HG03460 (cell line): ENCODE measurements around the gene OGFR.

ENCODE experiments used
- ATAC-seq: cut with Tn5 transposase; IDR thresholded peaks from one replicate; pipeline ENCODE4 v1.9.1; 2021; ENCODE audit not compliant: unreplicated experiment

Gene OGFR

DNA sequence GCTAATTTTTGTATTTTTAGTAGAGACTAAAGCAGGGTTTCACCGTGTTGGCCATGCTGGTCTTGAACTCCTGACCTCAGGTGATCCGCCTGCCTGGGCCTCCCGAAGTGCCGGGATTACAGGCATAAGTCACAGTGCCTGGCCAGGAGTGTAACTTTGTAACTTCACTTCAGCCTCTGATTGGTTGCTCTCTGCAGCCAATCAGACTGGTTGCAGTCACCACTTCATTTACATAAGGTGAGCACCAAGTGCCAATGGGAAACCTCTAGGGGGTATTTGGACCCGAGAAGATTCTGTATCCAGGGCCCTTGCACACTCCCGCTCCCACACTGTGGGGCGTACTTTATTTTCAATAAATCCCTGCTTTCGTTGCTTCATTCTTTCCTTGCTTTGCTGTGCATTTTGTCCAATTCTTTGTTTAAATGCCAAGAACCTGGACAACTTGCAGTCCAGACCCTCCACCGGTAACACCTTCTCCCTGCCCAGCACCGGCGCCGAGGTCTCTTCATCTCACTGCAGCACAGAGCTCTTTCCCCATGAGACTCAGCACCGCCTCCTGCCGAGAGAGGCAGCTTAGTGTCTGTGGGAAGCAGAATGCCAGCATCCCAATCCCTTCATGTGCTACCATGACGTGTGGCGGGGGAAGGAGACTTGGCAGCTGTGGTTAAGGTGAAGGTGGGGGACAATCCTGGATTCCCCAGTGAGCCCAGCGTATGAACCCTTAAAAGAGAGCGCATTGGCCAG lies 22.3 kb upstream of the OGFR start:
- no peak for ATAC-seq

DNA sequence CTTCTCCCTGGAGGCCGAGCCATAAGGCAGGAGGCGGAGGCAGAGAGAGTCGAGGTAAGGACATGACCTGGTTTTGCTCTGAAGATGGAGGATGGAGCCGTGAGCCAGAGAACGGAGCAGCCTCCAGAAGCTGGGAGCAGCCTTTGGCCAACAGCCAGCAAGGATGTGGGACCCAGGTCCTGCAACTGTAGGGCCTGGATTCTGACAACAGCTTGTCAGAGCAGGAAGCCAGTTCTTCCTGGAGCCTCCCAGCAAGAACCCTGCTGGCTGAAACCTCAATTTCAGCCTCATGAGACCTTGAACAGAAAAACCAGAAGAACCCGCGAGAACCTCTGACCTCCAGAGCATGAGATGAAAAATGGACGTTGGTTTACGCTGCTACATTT lies 21.7 kb upstream of the OGFR start:
- no peak for ATAC-seq

DNA sequence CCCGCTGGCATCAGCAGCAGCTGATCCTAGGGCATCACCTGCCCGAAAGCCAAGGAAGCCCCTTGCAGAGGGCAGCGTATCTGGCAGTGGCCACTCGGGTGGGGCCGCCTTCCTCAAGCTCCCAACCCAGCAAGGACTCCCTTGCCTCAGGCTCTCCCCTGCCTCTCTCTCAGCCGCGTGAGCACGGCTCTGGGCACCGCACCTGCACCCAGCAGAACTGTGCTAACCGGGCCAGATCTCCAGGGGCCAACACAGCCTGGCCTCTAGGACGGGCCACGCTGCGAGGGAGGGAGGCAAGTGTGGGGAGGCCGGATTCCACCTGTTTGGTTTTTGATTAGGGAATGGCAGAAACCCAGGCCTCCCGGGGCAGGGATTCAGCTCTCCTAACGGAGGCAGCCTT lies 20.1 kb upstream of the OGFR start:
- ATAC-seq: no peak

DNA sequence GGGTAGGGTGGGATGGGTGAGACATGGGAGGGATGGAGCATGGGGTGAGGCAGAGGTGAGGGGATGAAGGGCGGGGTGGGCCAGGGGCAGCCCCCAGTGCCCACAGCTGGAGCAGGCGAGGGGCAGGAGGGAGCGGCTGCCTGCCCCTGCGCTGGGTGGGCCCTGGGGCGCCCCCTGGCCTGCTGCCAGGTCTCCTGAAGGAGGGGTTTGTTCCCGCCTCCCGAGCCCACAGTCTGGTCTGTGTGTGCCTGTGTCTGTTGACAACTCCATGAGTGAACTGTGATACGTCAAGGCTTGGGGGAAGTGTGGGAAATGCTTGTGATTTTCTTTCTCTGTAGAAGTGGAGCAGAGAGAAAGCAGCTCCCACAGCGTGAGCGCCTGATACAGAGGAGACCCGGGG lies 19.2 kb upstream of the OGFR start:
- ATAC-seq: no peak

- no peak for ATAC-seq
Observed at GRCh38 chr20:62786157-62786556, 18.5 kb upstream of the OGFR start.

- ATAC-seq: no peak
Observed at GRCh38 chr20:62787321-62787720, 17.3 kb upstream of the OGFR start.

GRCh38 chr20:62787866-62788265 lies 16.8 kb upstream of the OGFR start:
- ATAC-seq: no peak

- no peak for ATAC-seq
Observed at GRCh38 chr20:62788607-62789006, 16.0 kb upstream of the OGFR start.

DNA sequence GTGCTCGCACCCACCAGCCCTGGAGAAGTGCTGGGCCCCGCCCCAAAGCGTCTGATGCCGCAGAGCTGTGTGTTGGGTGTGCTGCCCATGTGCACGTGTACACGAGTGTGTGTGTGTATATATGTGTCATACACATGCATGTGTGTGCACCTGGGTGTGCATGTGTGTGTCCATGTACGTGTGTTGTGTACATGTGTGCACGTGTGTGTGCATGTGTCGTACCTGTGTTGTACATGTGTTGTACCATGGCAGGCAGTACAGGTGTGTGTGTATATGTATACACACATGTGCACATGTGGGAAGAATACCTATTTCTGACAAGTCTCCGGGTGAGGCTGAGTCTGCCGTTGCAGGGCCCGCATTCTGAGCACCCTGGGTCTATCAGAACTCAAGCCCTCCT lies 14.6 kb upstream of the OGFR start:
- ATAC-seq: no peak

DNA sequence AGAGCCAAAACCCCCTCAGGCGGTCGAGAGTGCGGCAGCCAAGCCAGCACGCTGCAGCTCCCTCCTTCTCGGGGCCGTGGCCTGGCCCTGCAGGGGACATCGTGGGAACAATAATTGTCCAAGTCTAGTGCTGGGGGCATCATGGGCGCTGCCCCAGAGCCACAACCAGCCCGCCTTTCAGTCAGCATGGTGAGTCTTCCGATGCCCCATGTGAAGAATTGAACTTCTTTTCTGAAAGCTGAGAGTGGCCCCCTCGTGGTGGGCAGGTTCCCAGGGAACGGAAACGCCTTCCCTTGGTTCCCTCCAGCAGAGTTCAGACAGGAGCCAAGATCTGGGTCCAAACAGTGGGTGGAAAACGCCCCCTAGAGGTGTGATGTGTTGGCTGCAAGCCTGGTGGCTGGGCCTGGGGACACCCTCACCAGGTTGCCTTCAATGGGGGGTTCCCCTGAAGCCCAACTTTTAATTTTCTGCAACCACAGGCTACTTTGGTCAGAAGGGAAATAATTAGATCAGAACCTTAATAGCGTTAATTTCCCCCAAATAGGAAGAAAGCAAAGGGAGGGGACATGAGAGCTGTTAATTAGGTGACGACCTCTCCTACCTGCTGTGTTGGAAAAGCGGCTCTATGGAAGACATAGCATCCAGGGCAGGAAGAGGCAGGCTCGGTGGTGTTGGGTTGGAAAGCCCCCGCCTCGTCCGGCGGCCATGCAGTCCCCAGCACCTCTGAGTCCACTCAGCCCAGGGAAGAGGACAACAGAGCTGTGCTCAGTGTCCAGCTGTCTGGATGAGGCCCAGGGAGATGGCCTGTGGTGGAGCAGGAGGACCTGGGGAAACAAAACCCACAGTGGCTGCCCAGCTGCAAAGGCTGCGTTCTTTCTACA lies 13.1 kb upstream of the OGFR start:
- no peak for ATAC-seq

DNA sequence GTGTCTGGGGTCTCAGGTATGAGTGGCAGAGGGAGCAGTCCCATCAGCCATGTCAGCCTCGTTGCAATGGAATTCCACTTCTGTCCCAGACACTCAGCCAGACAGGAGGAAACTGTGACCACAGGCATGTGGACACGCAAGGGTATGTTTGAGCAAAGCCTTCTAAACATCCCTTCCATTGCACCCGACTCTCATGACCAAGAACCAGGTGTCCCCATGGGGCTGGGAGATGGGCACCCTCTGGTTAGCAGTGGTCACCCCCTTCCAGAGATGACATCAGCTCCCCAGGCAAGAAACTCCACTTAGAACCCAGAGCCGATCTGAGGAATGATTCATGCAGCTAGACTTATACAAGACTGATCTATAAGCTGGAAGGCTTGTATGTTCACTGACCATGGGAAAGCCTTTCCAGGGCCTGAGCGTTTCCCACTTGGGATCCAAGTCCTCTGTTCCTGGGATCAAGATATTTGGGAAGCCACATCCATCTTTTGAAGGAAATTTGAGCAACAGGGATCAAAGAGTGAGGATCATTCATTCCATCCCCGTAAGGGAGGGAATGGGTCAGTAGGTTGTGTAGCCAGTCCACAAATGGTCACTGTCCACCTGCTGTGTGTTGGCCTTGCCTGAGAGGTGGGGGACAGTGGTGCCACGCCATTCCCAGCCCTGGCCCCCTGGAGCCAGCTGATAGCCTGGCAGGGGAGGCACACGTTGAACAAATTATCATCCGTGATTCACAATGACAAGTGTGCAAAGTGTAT lies 12.3 kb upstream of the OGFR start:
- no peak for ATAC-seq

GRCh38 chr20:62792940-62793756 lies 11.5 kb upstream of the OGFR start:
- ATAC-seq: no peak

GRCh38 chr20:62793757-62794006 lies 11.0 kb upstream of the OGFR start:
- ATAC-seq: no peak

DNA sequence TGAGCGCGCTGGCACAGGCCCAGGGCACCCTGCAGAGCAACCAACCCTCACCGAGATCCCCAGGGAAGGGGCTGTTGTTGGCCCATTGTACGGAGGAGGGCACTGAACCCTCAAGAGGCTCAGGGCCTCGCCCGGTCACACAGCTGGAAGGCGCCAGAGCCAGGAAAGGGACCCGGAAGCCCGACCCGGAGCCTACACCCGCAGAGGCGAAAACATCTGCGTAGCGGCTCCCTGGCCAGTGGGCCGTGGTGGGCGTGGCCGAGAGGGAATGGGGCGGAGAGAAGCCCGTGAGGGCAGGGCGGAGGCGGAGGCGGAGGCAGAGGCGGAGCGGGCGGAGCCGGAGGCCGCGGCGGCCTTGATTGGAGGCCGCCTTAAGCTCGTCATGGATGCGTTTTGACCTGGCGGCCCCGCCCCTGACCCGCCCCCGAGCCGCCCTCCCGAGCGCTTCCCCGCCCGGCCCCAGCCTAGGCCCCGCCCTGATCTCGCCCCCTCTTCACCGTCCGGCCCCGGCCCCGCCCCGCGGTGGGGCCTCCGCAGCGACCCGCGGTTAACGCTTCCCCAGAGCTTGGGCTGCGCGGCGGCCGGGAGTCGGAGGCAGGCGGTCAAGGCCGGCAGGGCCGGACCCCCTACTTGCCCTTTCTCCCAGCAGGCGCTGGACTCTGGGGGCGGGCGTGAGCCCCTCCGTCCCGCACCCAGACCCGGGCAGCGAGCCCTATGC lies 10.5 kb upstream of the OGFR start:
- ATAC-seq: peak; percentile 66

DNA sequence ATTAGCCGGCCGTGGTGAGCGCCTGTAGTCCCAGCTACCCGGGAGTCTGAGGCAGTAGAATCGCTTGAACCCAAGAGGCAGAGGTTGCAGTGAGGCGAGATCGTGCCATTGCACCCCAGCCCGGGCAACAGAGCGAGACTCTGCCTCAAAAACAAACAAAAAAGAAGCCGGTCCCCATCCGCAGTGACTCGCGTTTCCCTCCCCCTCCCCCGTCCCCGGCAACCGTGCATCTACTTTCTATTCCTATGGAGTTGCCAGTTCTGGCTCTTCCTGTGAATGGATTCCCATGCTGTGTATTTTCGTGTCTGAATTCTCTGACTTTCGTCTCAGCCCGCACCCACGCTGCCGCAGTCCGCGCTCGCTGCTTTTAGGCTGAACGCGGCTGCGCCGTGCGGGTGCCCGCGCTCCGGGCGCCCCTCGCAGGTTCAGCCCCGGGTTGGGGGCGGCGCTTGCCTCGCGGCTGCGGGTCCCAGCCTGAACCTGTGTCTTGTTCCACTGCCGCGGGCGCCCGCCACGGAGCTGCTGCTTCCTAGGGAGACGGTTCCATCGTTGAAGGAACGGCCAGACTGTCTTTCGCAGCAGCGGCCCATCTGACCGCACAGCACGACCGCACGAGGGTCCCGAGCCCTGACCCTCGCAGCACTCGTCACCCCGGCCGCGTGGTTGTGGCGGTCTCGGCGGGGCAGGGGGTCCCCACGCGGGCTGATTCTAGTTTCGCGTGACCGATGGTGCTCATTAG lies 9.4 kb upstream of the OGFR start:
- no peak for ATAC-seq

GRCh38 chr20:62796699-62797491 lies 7.7 kb upstream of the OGFR start:
- ATAC-seq: no peak

DNA sequence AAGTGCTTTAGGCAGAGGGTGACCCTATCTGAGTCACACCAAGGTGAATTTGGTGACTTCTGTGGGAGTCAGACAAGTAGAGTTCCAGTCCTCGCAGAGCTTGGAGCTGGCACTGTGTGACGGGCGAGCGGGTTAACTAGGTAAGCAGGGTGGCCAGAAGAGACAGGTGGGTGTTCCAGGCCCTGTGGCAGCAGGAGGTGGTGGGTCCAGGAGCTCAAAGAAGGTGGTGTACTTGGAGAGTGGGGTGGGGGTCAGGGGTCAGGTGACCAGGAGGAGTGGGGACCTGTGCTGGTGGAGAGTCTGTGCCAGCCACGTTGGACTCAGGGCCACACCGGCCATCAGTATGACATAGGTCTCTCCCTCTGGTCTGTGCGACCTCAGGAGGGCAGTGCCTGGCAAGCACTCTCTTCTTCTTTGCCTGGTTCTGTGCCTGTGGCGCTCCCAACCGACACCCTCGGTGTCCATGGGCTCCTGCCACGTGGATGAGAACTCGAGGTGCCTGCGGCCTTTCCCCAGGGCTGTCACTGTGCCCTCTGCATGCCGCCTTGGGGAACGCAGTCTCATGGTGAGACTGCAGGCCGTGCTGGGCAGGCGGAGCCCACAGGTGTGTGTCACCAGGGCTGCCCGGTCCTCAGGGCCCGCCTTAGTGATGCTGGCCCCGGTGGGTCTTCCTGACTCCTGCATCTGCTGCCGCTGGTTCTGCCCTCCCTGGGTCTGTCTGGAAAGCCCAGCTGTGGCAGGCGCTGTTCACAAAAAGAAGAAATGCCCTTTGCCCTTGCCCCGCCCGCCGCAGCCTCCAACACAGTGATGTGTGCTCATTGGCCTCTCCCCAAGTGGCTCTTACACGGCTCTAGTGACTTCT lies 6.7 kb upstream of the OGFR start:
- ATAC-seq: no peak

GRCh38 chr20:62799036-62799435 lies 5.6 kb upstream of the OGFR start:
- no peak for ATAC-seq
